Measurements from ENCODE around the gene SARM1. TPM values are rescaled to one million over a fixed set of nuclear protein-coding genes. Genes with fewer than 3 reads are reported as not detected.

SARM1 gene
- total RNA-seq, 1 donor from 2014 or later, result 8.6 TPM

- no peak for DNase-seq (ENCODE audit: low read depth)
Observed at GRCh38 chr17:28341516-28341915, 30.0 kb upstream of the SARM1 start.

- no peak for DNase-seq (ENCODE audit: low read depth)
Observed at GRCh38 chr17:28342313-28342712, 29.2 kb upstream of the SARM1 start.

GRCh38 chr17:28343491-28343932, 28.0 kb upstream of the SARM1 start:
- DNase-seq (ENCODE audit: low read depth), result peak; percentile 55

GRCh38 chr17:28344011-28344410, 27.5 kb upstream of the SARM1 start:
- DNase-seq (ENCODE audit: low read depth), result no peak

- no peak for DNase-seq (ENCODE audit: low read depth)
Observed at GRCh38 chr17:28344435-28344901, 27.0 kb upstream of the SARM1 start.

GRCh38 chr17:28345419-28346198, 25.9 kb upstream of the SARM1 start:
- peak; percentile 13 for DNase-seq (ENCODE audit: low read depth)

- peak; percentile 13 for DNase-seq (ENCODE audit: low read depth)
Observed at GRCh38 chr17:28346199-28346580, 25.3 kb upstream of the SARM1 start.

- no peak for DNase-seq (ENCODE audit: low read depth)
Observed at GRCh38 chr17:28346746-28347246, 24.7 kb upstream of the SARM1 start.

GRCh38 chr17:28347261-28347891, 24.1 kb upstream of the SARM1 start:
- DNase-seq (ENCODE audit: low read depth), result peak; percentile 79

- DNase-seq (ENCODE audit: low read depth), result no peak
Observed at GRCh38 chr17:28348979-28349378, 22.5 kb upstream of the SARM1 start.

- DNase-seq (ENCODE audit: low read depth), result no peak
Observed at GRCh38 chr17:28350271-28350670, 21.2 kb upstream of the SARM1 start.

- DNase-seq (ENCODE audit: low read depth), result peak; percentile 96
Observed at GRCh38 chr17:28357061-28357900, 14.2 kb upstream of the SARM1 start, which contains the start of gene POLDIP2. POLDIP2 (minus strand) TSS chr17:28357527; CDS start chr17:28357448, 79 bp downstream.

- DNase-seq (ENCODE audit: low read depth), result no peak
Observed at GRCh38 chr17:28357901-28358197, 13.6 kb upstream of the SARM1 start.

GRCh38 chr17:28363186-28363585, 8.3 kb upstream of the SARM1 start:
- no peak for DNase-seq (ENCODE audit: low read depth)

GRCh38 chr17:28363776-28364650, 7.5 kb upstream of the SARM1 start:
- no peak for DNase-seq (ENCODE audit: low read depth)

- DNase-seq (ENCODE audit: low read depth), result no peak
Observed at GRCh38 chr17:28364665-28365363, 6.7 kb upstream of the SARM1 start, which contains the start of gene SEBOX. SEBOX (minus strand) TSS chr17:28365199; CDS start chr17:28365151, 48 bp downstream.

- no peak for DNase-seq (ENCODE audit: low read depth)
Observed at GRCh38 chr17:28365487-28365886, 6.0 kb upstream of the SARM1 start.

GRCh38 chr17:28366605-28367004, 4.9 kb upstream of the SARM1 start:
- DNase-seq (ENCODE audit: low read depth), result no peak

GRCh38 chr17:28367641-28368305, 3.7 kb upstream of the SARM1 start:
- DNase-seq (ENCODE audit: low read depth), result no peak
